CD14-positive monocyte (primary cell): ENCODE data around the gene CDH13. TPM values are rescaled to one million over a fixed set of nuclear protein-coding genes. Genes with fewer than 3 reads are reported as not detected.

Experiments
- DNase-seq, 3 donors: peaks; one replicate each; pipeline ENCODE4 v3.0.0-alpha.2; 2011 to 2022
- H2AFZ ChIP-seq: 2 replicates; pipeline ENCODE4 v1.6.0; 2012; ENCODE audit warnings: mild to moderate bottlenecking, low read depth, low read length, inconsistent platforms; ENCODE audit not compliant: insufficient read depth, poor library complexity, severe bottlenecking
- H3K27ac ChIP-seq, 2 donors: 1 replicate in 1 of 2; 2 replicates in 1 of 2; pipeline ENCODE4 v1.5.1; 2012 to 2013; ENCODE audit warnings: low read length in 2 of 2, control low read depth in 1 of 2, inconsistent platforms in 1 of 2, low read depth in 1 of 2, mild to moderate bottlenecking in 1 of 2
- H3K27me3 ChIP-seq, 2 donors: one replicate each; pipeline versions ENCODE4 v1.6.0 to v1.6.1; 2011 to 2013; ENCODE audit warnings: low read length in 2 of 2; ENCODE audit not compliant: control insufficient read depth in 2 of 2, insufficient read depth in 2 of 2
- H3K36me3 ChIP-seq, 2 donors: replicated peaks in 1 of 2; 1 replicate in 1 of 2; 2 replicates in 1 of 2; pipeline versions ENCODE4 v1.5.1 to v1.6.1; 2012 to 2013; ENCODE audit warnings: low read length in 2 of 2, control low read depth in 1 of 2, inconsistent platforms in 1 of 2, mild to moderate bottlenecking in 1 of 2; ENCODE audit not compliant: insufficient read depth in 2 of 2, control insufficient read depth in 1 of 2
- H3K4me1 ChIP-seq, 2 donors: 1 replicate in 1 of 2; 2 replicates in 1 of 2; pipeline versions ENCODE4 v1.5.1 to v1.6.1; 2012 to 2013; ENCODE audit warnings: low read length in 2 of 2, control low read depth in 1 of 2, inconsistent platforms in 1 of 2, mild to moderate bottlenecking in 1 of 2, moderate library complexity in 1 of 2; ENCODE audit not compliant: insufficient read depth in 2 of 2, control insufficient read depth in 1 of 2
- H3K4me2 ChIP-seq: replicated peaks from 2 replicates; pipeline ENCODE3; 2012; ENCODE audit warnings: low read length, moderate library complexity, mild to moderate bottlenecking; ENCODE audit not compliant: poor library complexity, severe bottlenecking; ENCODE audit errors: extremely low read depth
- H3K4me3 ChIP-seq, 3 experiments: fragments of 200-600 bp in 1 of 3; sonication (generic) in 1 of 3; replicated peaks in 1 of 3; 1 replicate in 2 of 3; 2 replicates in 1 of 3; pipeline ENCODE4 v1.5.1; 2011 to 2013; ENCODE audit warnings: low read length in 3 of 3, mild to moderate bottlenecking in 3 of 3, control low read depth in 2 of 3, low read depth in 2 of 3, inconsistent platforms in 1 of 3, moderate library complexity in 1 of 3
- H3K79me2 ChIP-seq: 2 replicates; pipeline ENCODE4 v1.6.0; 2012; ENCODE audit warnings: mild to moderate bottlenecking, control low read depth, inconsistent platforms, low read length, moderate library complexity; ENCODE audit not compliant: insufficient read depth
- H3K9ac ChIP-seq: 2 replicates; pipeline ENCODE4 v1.6.0; 2017; ENCODE audit warnings: low read length, mild to moderate bottlenecking; ENCODE audit not compliant: insufficient read depth, poor library complexity, severe bottlenecking
- H3K9me3 ChIP-seq, 2 donors: replicated peaks in 1 of 2; 1 replicate in 1 of 2; 2 replicates in 1 of 2; pipeline versions ENCODE4 v1.5.1 to v1.6.1; 2012 to 2013; ENCODE audit warnings: low read length in 2 of 2, control low read depth in 1 of 2; ENCODE audit not compliant: control insufficient read depth in 1 of 2, insufficient read depth in 1 of 2
- H4K20me1 ChIP-seq: 2 replicates; pipeline ENCODE4 v1.6.0; 2012; ENCODE audit warnings: mild to moderate bottlenecking, low read length, control low read depth, moderate library complexity; ENCODE audit not compliant: insufficient read depth
- H3K27ac Mint-ChIP-seq, 7 donors: one replicate each; pipeline ENCODE4 v1.8.0; 2020; ENCODE audit warnings: mild to moderate bottlenecking in 7 of 7, mixed read lengths in 7 of 7, moderate library complexity in 6 of 7, inconsistent platforms in 2 of 7
- H3K27me3 Mint-ChIP-seq, 3 donors: one replicate each; pipeline ENCODE4 v1.8.0; 2021 to 2022; ENCODE audit warnings: low read depth in 3 of 3, mild to moderate bottlenecking in 3 of 3, mixed read lengths in 3 of 3, moderate library complexity in 3 of 3, inconsistent platforms in 1 of 3
- H3K36me3 Mint-ChIP-seq, 2 donors: one replicate each; pipeline ENCODE4 v1.8.0; 2020; ENCODE audit warnings: mixed read lengths in 2 of 2, inconsistent platforms in 1 of 2, mild to moderate bottlenecking in 1 of 2
- H3K4me1 Mint-ChIP-seq: one replicate; pipeline ENCODE4 v1.8.0; 2020; ENCODE audit warnings: mild to moderate bottlenecking, mixed read lengths
- H3K4me3 Mint-ChIP-seq, 2 donors: one replicate each; pipeline ENCODE4 v1.8.0; 2020; ENCODE audit warnings: mild to moderate bottlenecking in 2 of 2, mixed read lengths in 2 of 2, moderate library complexity in 1 of 2
- H3K9me3 Mint-ChIP-seq, 7 donors: one replicate each; pipeline ENCODE4 v1.8.0; 2020 to 2022; ENCODE audit warnings: mixed read lengths in 7 of 7, mild to moderate bottlenecking in 6 of 7, moderate library complexity in 6 of 7, inconsistent platforms in 2 of 7
- WGBS: methylation state at CpG from one replicate; pipeline ENCODE4 v1.1.5; 2013; ENCODE audit warnings: missing lambda C conversion rate; ENCODE audit not compliant: insufficient coverage; 5-methylcytosine and 5-hydroxymethylcytosine counted together
- intact Hi-C, 2 donors: fragments of 100-400 bp; cut with micrococcal nuclease; formaldehyde crosslinking; loops; one replicate each; pipeline versions ENCODE4 v1.15.0 to v1.15.1; 2023
- polyA plus RNA-seq, 3 donors: library from polyadenylated mRNA; depleted of rRNA in 1 of 3; unstranded in 2 of 3; stranded (reverse) in 1 of 3; fragments of 300-500 nt in 2 of 3; fragments of >200 nt in 1 of 3; fragmentation: Illumina TruSeq in 2 of 3; gene quantifications; 1 replicate in 2 of 3; 2 replicates in 1 of 3; pipeline ENCODE4 v1.2.3, GENCODE V29; 2012 to 2021
- TF ChIP-seq, protein P1 (sequence below): fragments of 200-600 bp; IDR thresholded peaks from one replicate; pipeline ENCODE4 v1.8.0; 2022; ENCODE audit warnings: antibody characterized with exemption, mild to moderate bottlenecking

CDH13 gene
- polyA plus RNA-seq, 3 donors, result 0.13 to 0.19 TPM; not detected in 1

GRCh38 chr16:83464991-83465390 is 838.2 kb downstream of the CDH13 start:
- Mint-ChIP-seq H3K27ac (no peak overlapping the region), H3K36me3 (no peaks in the 10 kb centered on the region), H3K27me3 (peaks cover 0 to 4% (median 2%) of the 10 kb centered on the region in 3 donors), H3K9me3 (no peaks in the 10 kb centered on the region), H3K4me3 (no peak overlapping the region), H3K4me1 (no peaks in the 10 kb centered on the region)
- no peaks in the 10 kb centered on the region for H4K20me1 ChIP-seq
- no peak overlapping the region for H3K27ac ChIP-seq
- no peaks in the 10 kb centered on the region for H3K27me3 ChIP-seq
- TF ChIP-seq, protein P1, sequence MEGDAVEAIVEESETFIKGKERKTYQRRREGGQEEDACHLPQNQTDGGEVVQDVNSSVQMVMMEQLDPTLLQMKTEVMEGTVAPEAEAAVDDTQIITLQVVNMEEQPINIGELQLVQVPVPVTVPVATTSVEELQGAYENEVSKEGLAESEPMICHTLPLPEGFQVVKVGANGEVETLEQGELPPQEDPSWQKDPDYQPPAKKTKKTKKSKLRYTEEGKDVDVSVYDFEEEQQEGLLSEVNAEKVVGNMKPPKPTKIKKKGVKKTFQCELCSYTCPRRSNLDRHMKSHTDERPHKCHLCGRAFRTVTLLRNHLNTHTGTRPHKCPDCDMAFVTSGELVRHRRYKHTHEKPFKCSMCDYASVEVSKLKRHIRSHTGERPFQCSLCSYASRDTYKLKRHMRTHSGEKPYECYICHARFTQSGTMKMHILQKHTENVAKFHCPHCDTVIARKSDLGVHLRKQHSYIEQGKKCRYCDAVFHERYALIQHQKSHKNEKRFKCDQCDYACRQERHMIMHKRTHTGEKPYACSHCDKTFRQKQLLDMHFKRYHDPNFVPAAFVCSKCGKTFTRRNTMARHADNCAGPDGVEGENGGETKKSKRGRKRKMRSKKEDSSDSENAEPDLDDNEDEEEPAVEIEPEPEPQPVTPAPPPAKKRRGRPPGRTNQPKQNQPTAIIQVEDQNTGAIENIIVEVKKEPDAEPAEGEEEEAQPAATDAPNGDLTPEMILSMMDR, result no peak
- no peak overlapping the region for H2AFZ ChIP-seq
- DNase-seq, result no peak
- H3K79me2 ChIP-seq, result no peaks in the 10 kb centered on the region
- intact Hi-C loops, result no loop called here
- no peak overlapping the region for H3K9ac ChIP-seq
- no peak overlapping the region for H3K4me3 ChIP-seq
- WGBS, result 56% methylated on average over 3 of the region's 6 CpGs
- H3K36me3 ChIP-seq, result no peaks in the 10 kb centered on the region
- no peak overlapping the region for H3K4me2 ChIP-seq
- no peaks in the 10 kb centered on the region for H3K4me1 ChIP-seq
- no peaks in the 10 kb centered on the region for H3K9me3 ChIP-seq

DNA sequence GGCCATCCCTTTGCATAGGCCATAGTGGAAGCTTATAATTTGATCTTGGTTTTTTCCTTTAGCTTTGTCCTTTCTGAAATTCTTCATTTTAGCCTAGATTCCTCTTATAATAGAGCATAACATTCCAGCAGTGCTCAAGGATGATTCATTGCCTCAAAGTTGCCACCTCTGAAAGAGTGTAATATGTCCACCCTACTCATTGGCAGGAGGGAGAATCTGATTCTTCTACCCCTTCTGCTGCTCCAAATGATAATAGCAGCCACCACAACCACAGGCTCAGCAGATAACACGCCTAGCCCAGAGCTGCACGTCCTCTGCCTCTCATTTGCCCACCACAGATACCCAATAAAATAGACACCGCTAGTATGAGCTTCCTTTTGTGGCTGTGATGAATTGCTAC is 843.6 kb downstream of the CDH13 start:
- Mint-ChIP-seq H3K4me3 (no peak overlapping the region), H3K9me3 (no peaks in the 10 kb centered on the region), H3K27ac (no peak overlapping the region), H3K4me1 (no peaks in the 10 kb centered on the region), H3K36me3 (no peaks in the 10 kb centered on the region), H3K27me3 (peaks cover 1 to 5% (median 4%) of the 10 kb centered on the region in 3 donors)
- H3K36me3 ChIP-seq, result no peaks in the 10 kb centered on the region
- H3K27ac ChIP-seq, result no peak overlapping the region
- TF ChIP-seq, protein P1, result no peak
- no peak for DNase-seq
- H4K20me1 ChIP-seq, result no peaks in the 10 kb centered on the region
- H3K4me3 ChIP-seq, result no peak overlapping the region
- no peak overlapping the region for H2AFZ ChIP-seq
- no peaks in the 10 kb centered on the region for H3K9me3 ChIP-seq
- no peaks in the 10 kb centered on the region for H3K27me3 ChIP-seq
- H3K79me2 ChIP-seq, result no peaks in the 10 kb centered on the region
- intact Hi-C loops, result no loop called here
- no peak overlapping the region for H3K4me2 ChIP-seq
- no peak overlapping the region for H3K9ac ChIP-seq
- WGBS, result no CpG with 5 or more reads among the region's 3 CpGs
- H3K4me1 ChIP-seq, result no peaks in the 10 kb centered on the region
